Measurements from ENCODE around the gene HSP90B1. TPM values are rescaled to one million over a fixed set of nuclear protein-coding genes. Genes with fewer than 3 reads are reported as not detected.

Gene HSP90B1
- total and polyA plus RNA-seq, 2 of the 13 experiments (the other 11 are each of a cell fraction or from before 2014, with no cell fraction given): 800 to 954 TPM

DNA sequence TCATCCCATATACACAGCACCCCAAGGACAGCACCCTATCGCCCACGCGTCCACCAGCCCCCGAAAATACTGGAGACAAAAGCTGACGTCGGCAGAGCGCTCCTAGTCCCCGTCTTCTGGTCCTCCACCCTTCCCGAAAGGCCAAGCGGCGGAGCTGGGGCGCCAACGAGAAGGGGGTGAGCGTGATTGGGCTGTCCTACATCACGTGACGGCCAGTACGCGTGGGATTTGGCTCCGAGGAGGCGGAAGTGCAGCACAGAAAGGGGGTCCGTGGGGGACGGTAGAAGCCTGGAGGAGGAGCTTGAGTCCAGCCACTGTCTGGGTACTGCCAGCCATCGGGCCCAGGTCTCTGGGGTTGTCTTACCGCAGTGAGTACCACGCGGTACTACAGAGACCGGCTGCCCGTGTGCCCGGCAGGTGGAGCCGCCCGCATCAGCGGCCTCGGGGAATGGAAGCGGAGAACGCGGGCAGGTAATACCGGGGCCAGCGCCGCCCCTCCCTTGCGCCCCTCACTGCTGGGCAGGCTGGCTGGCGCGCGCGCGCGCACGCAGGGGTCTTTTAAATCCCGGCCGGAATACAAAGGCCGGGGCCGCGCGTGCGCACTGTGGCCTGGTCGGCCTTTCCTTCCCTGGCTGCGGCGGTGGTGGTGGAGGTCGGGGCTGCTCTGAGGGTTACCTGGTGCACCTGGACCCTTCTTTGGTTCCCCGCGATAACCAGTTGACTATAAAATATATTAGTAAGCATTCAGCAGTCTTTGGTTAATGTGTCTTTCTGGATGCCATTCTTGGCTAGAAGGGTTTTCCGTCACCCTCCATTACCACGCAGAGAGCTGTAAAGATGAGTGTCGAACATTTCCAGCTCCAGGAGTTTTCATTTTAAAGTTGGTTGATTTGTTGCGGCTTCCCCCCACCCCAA, 35.6 kb downstream of the HSP90B1 start, which contains the start of gene TDG (continued):
- TF ChIP-seq, protein P1, sequence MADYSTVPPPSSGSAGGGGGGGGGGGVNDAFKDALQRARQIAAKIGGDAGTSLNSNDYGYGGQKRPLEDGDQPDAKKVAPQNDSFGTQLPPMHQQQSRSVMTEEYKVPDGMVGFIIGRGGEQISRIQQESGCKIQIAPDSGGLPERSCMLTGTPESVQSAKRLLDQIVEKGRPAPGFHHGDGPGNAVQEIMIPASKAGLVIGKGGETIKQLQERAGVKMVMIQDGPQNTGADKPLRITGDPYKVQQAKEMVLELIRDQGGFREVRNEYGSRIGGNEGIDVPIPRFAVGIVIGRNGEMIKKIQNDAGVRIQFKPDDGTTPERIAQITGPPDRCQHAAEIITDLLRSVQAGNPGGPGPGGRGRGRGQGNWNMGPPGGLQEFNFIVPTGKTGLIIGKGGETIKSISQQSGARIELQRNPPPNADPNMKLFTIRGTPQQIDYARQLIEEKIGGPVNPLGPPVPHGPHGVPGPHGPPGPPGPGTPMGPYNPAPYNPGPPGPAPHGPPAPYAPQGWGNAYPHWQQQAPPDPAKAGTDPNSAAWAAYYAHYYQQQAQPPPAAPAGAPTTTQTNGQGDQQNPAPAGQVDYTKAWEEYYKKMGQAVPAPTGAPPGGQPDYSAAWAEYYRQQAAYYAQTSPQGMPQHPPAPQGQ (CRISPR knock-in tag; IDR thresholded peaks at IDR 0.05; ENCODE audit: borderline replicate concordance): no peak
- TF ChIP-seq NFYC (CRISPR knock-in tag; IDR thresholded peaks at IDR 0.05) (peak; percentile 92), CEBPG (CRISPR knock-in tag; IDR thresholded peaks at IDR 0.05) (peak; percentile 13; the same call in 1 of the 2 replicates), ZNF17 (CRISPR knock-in tag; IDR thresholded peaks at IDR 0.05) (0 out of 2 replicates have a peak, but pooled peaks have one; percentile 54), MXD4 (CRISPR knock-in tag; IDR thresholded peaks at IDR 0.05) (peak; percentile 87), ISL2 (CRISPR knock-in tag; IDR thresholded peaks at IDR 0.05) (peak; percentile 74; the same call in 1 of the 2 replicates)
- TF ChIP-seq, protein P2, sequence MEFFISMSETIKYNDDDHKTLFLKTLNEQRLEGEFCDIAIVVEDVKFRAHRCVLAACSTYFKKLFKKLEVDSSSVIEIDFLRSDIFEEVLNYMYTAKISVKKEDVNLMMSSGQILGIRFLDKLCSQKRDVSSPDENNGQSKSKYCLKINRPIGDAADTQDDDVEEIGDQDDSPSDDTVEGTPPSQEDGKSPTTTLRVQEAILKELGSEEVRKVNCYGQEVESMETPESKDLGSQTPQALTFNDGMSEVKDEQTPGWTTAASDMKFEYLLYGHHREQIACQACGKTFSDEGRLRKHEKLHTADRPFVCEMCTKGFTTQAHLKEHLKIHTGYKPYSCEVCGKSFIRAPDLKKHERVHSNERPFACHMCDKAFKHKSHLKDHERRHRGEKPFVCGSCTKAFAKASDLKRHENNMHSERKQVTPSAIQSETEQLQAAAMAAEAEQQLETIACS (CRISPR knock-in tag; IDR thresholded peaks at IDR 0.05): peak; percentile 92
- TF ChIP-seq, protein P3, sequence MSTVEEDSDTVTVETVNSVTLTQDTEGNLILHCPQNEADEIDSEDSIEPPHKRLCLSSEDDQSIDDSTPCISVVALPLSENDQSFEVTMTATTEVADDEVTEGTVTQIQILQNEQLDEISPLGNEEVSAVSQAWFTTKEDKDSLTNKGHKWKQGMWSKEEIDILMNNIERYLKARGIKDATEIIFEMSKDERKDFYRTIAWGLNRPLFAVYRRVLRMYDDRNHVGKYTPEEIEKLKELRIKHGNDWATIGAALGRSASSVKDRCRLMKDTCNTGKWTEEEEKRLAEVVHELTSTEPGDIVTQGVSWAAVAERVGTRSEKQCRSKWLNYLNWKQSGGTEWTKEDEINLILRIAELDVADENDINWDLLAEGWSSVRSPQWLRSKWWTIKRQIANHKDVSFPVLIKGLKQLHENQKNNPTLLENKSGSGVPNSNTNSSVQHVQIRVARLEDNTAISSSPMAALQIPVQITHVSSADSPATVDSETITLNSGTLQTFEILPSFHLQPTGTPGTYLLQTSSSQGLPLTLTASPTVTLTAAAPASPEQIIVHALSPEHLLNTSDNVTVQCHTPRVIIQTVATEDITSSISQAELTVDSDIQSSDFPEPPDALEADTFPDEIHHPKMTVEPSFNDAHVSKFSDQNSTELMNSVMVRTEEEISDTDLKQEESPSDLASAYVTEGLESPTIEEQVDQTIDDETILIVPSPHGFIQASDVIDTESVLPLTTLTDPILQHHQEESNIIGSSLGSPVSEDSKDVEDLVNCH (CRISPR knock-in tag; IDR thresholded peaks at IDR 0.05): no peak
- TF ChIP-seq, protein P4, sequence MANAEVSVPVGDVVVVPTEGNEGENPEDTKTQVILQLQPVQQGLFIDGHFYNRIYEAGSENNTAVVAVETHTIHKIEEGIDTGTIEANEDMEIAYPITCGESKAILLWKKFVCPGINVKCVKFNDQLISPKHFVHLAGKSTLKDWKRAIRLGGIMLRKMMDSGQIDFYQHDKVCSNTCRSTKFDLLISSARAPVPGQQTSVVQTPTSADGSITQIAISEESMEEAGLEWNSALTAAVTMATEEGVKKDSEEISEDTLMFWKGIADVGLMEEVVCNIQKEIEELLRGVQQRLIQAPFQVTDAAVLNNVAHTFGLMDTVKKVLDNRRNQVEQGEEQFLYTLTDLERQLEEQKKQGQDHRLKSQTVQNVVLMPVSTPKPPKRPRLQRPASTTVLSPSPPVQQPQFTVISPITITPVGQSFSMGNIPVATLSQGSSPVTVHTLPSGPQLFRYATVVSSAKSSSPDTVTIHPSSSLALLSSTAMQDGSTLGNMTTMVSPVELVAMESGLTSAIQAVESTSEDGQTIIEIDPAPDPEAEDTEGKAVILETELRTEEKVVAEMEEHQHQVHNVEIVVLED (CRISPR knock-in tag; IDR thresholded peaks at IDR 0.05; ENCODE audit: borderline replicate concordance): peak; percentile 88
- TF ChIP-seq, protein P5, sequence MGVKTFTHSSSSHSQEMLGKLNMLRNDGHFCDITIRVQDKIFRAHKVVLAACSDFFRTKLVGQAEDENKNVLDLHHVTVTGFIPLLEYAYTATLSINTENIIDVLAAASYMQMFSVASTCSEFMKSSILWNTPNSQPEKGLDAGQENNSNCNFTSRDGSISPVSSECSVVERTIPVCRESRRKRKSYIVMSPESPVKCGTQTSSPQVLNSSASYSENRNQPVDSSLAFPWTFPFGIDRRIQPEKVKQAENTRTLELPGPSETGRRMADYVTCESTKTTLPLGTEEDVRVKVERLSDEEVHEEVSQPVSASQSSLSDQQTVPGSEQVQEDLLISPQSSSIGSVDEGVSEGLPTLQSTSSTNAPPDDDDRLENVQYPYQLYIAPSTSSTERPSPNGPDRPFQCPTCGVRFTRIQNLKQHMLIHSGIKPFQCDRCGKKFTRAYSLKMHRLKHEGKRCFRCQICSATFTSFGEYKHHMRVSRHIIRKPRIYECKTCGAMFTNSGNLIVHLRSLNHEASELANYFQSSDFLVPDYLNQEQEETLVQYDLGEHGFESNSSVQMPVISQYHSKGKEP (CRISPR knock-in tag; IDR thresholded peaks at IDR 0.05): 0 out of 2 replicates have a peak, but pooled peaks have one; percentile 26
